Measurements from ENCODE around the gene NEU2.

Gene NEU2

GRCh38 chr2:233079953-233080835 is 47.7 kb downstream of the NEU2 start:
- DNase-seq, result no peak

GRCh38 chr2:233080836-233081229 is 48.4 kb downstream of the NEU2 start:
- no peak for DNase-seq

- DNase-seq, result no peak
These were observed 48.8 kb downstream of the NEU2 start for GRCh38 chr2:233081232-233081730.

GRCh38 chr2:233081731-233082221 is 49.3 kb downstream of the NEU2 start:
- DNase-seq, result no peak

GRCh38 chr2:233082222-233082930 is 49.9 kb downstream of the NEU2 start:
- no peak for DNase-seq

GRCh38 chr2:233082931-233083755 is 50.7 kb downstream of the NEU2 start:
- DNase-seq, result no peak

GRCh38 chr2:233083782-233084181 is 51.3 kb downstream of the NEU2 start:
- no peak for DNase-seq

GRCh38 chr2:233084488-233084887 is 52.0 kb downstream of the NEU2 start:
- no peak for DNase-seq
